Trophoblast cell (in vitro differentiated cells and primary cell): ENCODE results near the gene RPL14.

Experiments
- DNase-seq, 2 donors: peaks; one replicate each; pipeline ENCODE4 v3.0.0-alpha.2; 2016
- H2AFZ ChIP-seq: 2 replicates; pipeline ENCODE4 v1.6.1; 2013; ENCODE audit warnings: low read length, moderate library complexity, mild to moderate bottlenecking; ENCODE audit not compliant: insufficient read depth, poor library complexity
- H2AK5ac ChIP-seq: 2 replicates; pipeline ENCODE4 v1.6.1; 2013; ENCODE audit warnings: mild to moderate bottlenecking, low read length
- H2BK120ac ChIP-seq: 2 replicates; pipeline ENCODE4 v1.6.1; 2013; ENCODE audit warnings: low read length, mild to moderate bottlenecking, moderate library complexity; ENCODE audit not compliant: insufficient read depth, poor library complexity
- H2BK12ac ChIP-seq: 2 replicates; pipeline ENCODE4 v1.6.1; 2013; ENCODE audit warnings: mild to moderate bottlenecking, low read length, moderate library complexity
- H2BK5ac ChIP-seq: 2 replicates; pipeline ENCODE4 v1.6.1; 2013; ENCODE audit warnings: low read length, low read depth, moderate library complexity, mild to moderate bottlenecking; ENCODE audit not compliant: poor library complexity
- H3K14ac ChIP-seq: 2 replicates; pipeline ENCODE4 v1.6.1; 2013; ENCODE audit warnings: mild to moderate bottlenecking, low read length
- H3K18ac ChIP-seq: 2 replicates; pipeline ENCODE4 v1.6.1; 2013; ENCODE audit warnings: mild to moderate bottlenecking, low read length
- H3K23ac ChIP-seq: 2 replicates; pipeline ENCODE4 v1.6.1; 2013; ENCODE audit warnings: low read length
- H3K27ac ChIP-seq: 2 replicates; pipeline ENCODE4 v1.5.1; 2013; ENCODE audit warnings: low read depth, mild to moderate bottlenecking, inconsistent platforms, low read length, moderate library complexity
- H3K27me3 ChIP-seq: 2 replicates; pipeline ENCODE4 v1.6.1; 2013; ENCODE audit warnings: inconsistent platforms, mild to moderate bottlenecking, low read length, moderate library complexity; ENCODE audit not compliant: insufficient read depth
- H3K36me3 ChIP-seq, 2 experiments: 1 replicate in 1 of 2; 2 replicates in 1 of 2; pipeline ENCODE4 v1.6.1; 2013; ENCODE audit warnings: low read length in 2 of 2, mild to moderate bottlenecking in 2 of 2, moderate library complexity in 1 of 2; ENCODE audit not compliant: insufficient read depth in 2 of 2, control insufficient read depth in 1 of 2
- H3K4ac ChIP-seq: 2 replicates; pipeline ENCODE4 v1.6.1; 2013; ENCODE audit warnings: low read depth, mild to moderate bottlenecking, low read length, moderate library complexity
- H3K4me1 ChIP-seq, 2 experiments: 1 replicate in 1 of 2; 2 replicates in 1 of 2; pipeline ENCODE4 v1.6.1; 2013; ENCODE audit warnings: low read length in 2 of 2, mild to moderate bottlenecking in 2 of 2, moderate library complexity in 1 of 2; ENCODE audit not compliant: insufficient read depth in 2 of 2, control insufficient read depth in 1 of 2
- H3K4me2 ChIP-seq: 2 replicates; pipeline ENCODE4 v1.6.1; 2013; ENCODE audit warnings: inconsistent platforms, mild to moderate bottlenecking, low read length, moderate library complexity
- H3K4me3 ChIP-seq: 2 replicates; pipeline ENCODE4 v1.5.1; 2013; ENCODE audit warnings: mild to moderate bottlenecking, low read depth, low read length, inconsistent platforms
- H3K79me1 ChIP-seq: one replicate; pipeline ENCODE4 v1.6.1; 2013; ENCODE audit warnings: low read length
- H3K79me2 ChIP-seq: 2 replicates; pipeline ENCODE4 v1.6.1; 2013; ENCODE audit warnings: low read length, mild to moderate bottlenecking; ENCODE audit not compliant: control insufficient read depth, insufficient read depth, poor library complexity
- H3K9ac ChIP-seq: 2 replicates; pipeline ENCODE4 v1.6.1; 2013; ENCODE audit warnings: mild to moderate bottlenecking, low read length
- H3K9me3 ChIP-seq: 2 replicates; pipeline ENCODE4 v1.6.1; 2013; ENCODE audit warnings: low read depth, mild to moderate bottlenecking, control low read depth, inconsistent platforms, low read length; ENCODE audit not compliant: insufficient read depth
- H4K12ac ChIP-seq: 2 replicates; pipeline ENCODE4 v1.6.1; 2013; ENCODE audit warnings: low read depth, mild to moderate bottlenecking, low read length, moderate library complexity
- H4K8ac ChIP-seq: 2 replicates; pipeline ENCODE4 v1.6.1; 2013; ENCODE audit warnings: low read depth, mild to moderate bottlenecking, low read length, moderate library complexity
- H4K91ac ChIP-seq: one replicate; pipeline ENCODE4 v1.6.1; 2013; ENCODE audit warnings: low read depth, mild to moderate bottlenecking, low read length, moderate library complexity
- WGBS: extraction: QIAGEN DNeasy Blood & Tissue Kit; methylation state at CpG from one replicate; pipeline ENCODE4 v1.1.7; 2013; ENCODE audit warnings: missing lambda C conversion rate; ENCODE audit not compliant: insufficient read length, insufficient coverage; ENCODE audit errors: extremely low coverage; 5-methylcytosine and 5-hydroxymethylcytosine counted together

RPL14 gene

DNA sequence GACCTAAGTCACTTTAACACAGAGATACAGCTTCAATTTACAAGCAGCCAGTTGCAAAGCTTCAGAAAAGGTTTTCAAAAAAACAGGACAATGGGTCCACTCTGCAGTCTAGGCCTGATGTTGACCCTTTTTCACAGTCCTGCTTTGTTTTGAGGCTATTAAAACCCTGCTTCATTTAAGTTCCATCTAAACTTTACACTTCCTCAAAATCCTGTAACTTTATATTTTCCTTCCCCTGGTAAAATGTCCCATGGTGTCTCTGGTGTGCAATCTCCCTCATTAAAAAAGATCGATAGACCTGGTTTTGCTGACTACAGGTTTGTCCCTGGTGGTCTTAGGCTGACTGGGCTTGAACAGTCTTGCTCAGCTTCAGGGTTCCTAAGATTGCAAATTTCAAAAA, 5.1 kb upstream of the RPL14 start:
- Histone ChIP-seq H2AK5ac (no peak overlapping the region), H3K9ac (no peak overlapping the region), H3K14ac (no peak overlapping the region), H4K12ac (no peak overlapping the region), H3K79me2 (peaks cover 3% of the 10 kb centered on the region), H3K23ac (no peak overlapping the region), H3K4me1 (peaks cover 2% of the 10 kb centered on the region in 2 experiments), H3K4me3 (no peak overlapping the region), H2BK120ac (no peak overlapping the region), H3K27ac (no peak overlapping the region), H3K27me3 (no peaks in the 10 kb centered on the region), H3K9me3 (no peaks in the 10 kb centered on the region), H3K4me2 (peak overlapping the region; percentile 77), H4K91ac (no peak overlapping the region), H3K4ac (no peak overlapping the region), H3K79me1 (peaks cover 6% of the 10 kb centered on the region), H3K36me3 (no peaks in the 10 kb centered on the region), H4K8ac (peak overlapping the region; percentile 92), H2BK5ac (no peak overlapping the region), H2AFZ (no peak overlapping the region), H3K18ac (no peak overlapping the region), H2BK12ac (no peak overlapping the region)
- WGBS = no CpG with 5 or more reads among the region's 1 CpG
- peak in 1 of 2 donors; percentile 8 for DNase-seq

DNA sequence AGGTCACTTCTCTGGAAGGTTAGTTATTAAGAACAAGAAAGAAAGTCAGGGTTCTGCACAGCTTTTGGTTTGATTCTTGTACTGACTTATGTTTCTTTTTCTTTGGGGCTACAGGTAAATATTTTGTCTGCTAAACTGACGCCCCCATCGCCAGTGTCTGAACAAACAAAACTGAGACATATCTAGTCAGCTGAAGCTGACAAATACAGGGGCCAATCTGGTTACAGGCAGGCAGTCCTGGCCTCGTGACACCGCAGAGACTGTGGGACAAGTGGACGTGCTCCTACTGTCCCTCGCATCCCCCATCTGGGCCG, 4.6 kb upstream of the RPL14 start:
- Histone ChIP-seq H2AK5ac (no peak overlapping the region), H3K14ac (peak overlapping the region; percentile 75), H3K9ac (peak overlapping the region; percentile 89), H3K79me1 (peaks cover 10% of the 10 kb centered on the region), H3K36me3 (no peaks in the 10 kb centered on the region), H3K23ac (no peak overlapping the region), H3K18ac (peak overlapping the region; percentile 66), H3K27ac (peak overlapping the region; percentile 24), H3K27me3 (no peaks in the 10 kb centered on the region), H4K91ac (peak overlapping the region; percentile 81), H3K4me1 (peaks cover 2% of the 10 kb centered on the region in 2 experiments), H2AFZ (peak overlapping the region; percentile 82), H3K4me3 (peak overlapping the region; percentile 89), H2BK5ac (no peak overlapping the region), H3K79me2 (peaks cover 7% of the 10 kb centered on the region), H2BK120ac (peak overlapping the region; percentile 19), H4K8ac (peak overlapping the region; percentile 92), H3K9me3 (no peaks in the 10 kb centered on the region), H2BK12ac (no peak overlapping the region), H3K4me2 (peak overlapping the region; percentile 77), H4K12ac (peak overlapping the region; percentile 20), H3K4ac (peak overlapping the region; percentile 51)
- DNase-seq = peak in 1 of 2 donors; percentile 35
- no CpG with 5 or more reads among the region's 7 CpGs for WGBS

DNA sequence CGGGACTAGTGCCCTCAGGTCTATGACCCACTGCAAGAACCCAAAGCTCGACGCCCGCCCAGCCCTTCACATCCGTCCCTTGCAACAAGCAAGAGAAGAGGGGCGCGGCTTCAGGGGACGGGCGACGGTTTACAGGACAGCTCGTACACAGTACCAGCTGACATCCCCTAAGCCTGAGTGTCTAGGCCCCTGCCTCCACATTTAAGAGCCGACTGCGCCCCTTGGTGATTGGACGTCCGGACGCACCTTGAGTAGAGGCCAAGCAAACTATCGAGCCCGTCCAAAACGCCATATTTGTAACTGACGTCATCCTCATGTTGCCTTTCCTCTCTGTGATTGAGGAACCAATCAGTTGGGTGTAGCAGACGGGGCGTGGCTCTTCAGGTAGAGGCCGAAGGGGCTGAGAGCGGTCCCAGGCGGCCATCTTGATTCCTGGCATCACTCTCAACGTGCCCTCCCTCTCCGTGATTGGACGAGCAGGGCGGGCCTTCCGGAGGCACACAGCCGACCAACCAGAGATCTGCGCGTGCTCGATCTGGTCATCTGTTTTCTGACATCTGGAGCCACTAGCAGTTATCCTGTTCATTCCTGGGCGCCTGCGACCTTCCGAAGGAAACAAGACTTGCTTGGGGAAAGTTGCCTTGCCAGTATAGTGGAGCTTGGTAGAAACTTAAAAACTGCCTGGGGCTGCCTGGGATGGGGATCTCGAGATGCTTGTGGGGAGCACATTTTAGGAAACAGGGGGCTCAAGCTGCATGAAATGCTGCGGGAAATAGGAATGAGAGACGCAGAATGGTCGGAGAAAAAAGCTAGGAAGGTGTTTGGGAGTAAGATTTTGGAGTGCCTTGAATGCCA, 4.0 kb upstream of the RPL14 start:
- no peaks in the 10 kb centered on the region for H3K36me3 ChIP-seq
- H2AFZ ChIP-seq = peak overlapping the region; percentile 82
- peak overlapping the region; percentile 81 for H4K91ac ChIP-seq
- H2AK5ac ChIP-seq = no peak overlapping the region
- H3K4me3 ChIP-seq = peak overlapping the region; percentile 89
- H3K27me3 ChIP-seq = no peaks in the 10 kb centered on the region
- H3K23ac ChIP-seq = no peak overlapping the region
- H2BK5ac ChIP-seq = peak overlapping the region; percentile 59
- peak overlapping the region; percentile 92 for H4K8ac ChIP-seq
- peaks cover 11% of the 10 kb centered on the region for H3K79me2 ChIP-seq
- H3K9me3 ChIP-seq = no peaks in the 10 kb centered on the region
- no peak overlapping the region for H2BK12ac ChIP-seq
- peak overlapping the region; percentile 51 for H3K4ac ChIP-seq
- WGBS = no CpG with 5 or more reads among the region's 41 CpGs
- peak overlapping the region; percentile 19 for H2BK120ac ChIP-seq
- H3K79me1 ChIP-seq = peaks cover 10% of the 10 kb centered on the region
- peak overlapping the region; percentile 75 for H3K14ac ChIP-seq
- H3K9ac ChIP-seq = peak overlapping the region; percentile 89
- H3K27ac ChIP-seq = peak overlapping the region; percentile 35
- DNase-seq = peak; percentile 99 to 100
- peak overlapping the region; percentile 66 for H3K18ac ChIP-seq
- H3K4me2 ChIP-seq = peak overlapping the region; percentile 77
- H4K12ac ChIP-seq = peak overlapping the region; percentile 20
- peaks cover 2% of the 10 kb centered on the region in 2 experiments for H3K4me1 ChIP-seq

- Histone ChIP-seq H3K4me2 (peak overlapping the region; percentile 69), H2BK5ac (no peak overlapping the region), H2AK5ac (no peak overlapping the region), H2BK12ac (no peak overlapping the region), H3K18ac (no peak overlapping the region), H3K9ac (no peak overlapping the region), H3K4ac (no peak overlapping the region), H3K4me3 (no peak overlapping the region), H2BK120ac (no peak overlapping the region), H4K8ac (no peak overlapping the region), H2AFZ (no peak overlapping the region), H4K91ac (no peak overlapping the region), H3K14ac (no peak overlapping the region), H3K23ac (no peak overlapping the region), H3K36me3 (peaks cover 5% of the 10 kb centered on the region in 2 experiments), H4K12ac (no peak overlapping the region), H3K4me1 (peaks cover 2% of the 10 kb centered on the region in 2 experiments), H3K79me1 (peaks cover 10% of the 10 kb centered on the region), H3K27ac (no peak overlapping the region), H3K79me2 (peaks cover 11% of the 10 kb centered on the region), H3K9me3 (no peaks in the 10 kb centered on the region), H3K27me3 (no peaks in the 10 kb centered on the region)
- DNase-seq = no peak
- no CpG with 5 or more reads among the region's 6 CpGs for WGBS
These were observed 3.2 kb upstream of the RPL14 start for GRCh38 chr3:40453933-40454332.
